ENCODE measurements around the gene CDC25C. TPM values are rescaled to one million over a fixed set of nuclear protein-coding genes. Genes with fewer than 3 reads are reported as not detected.
A peak's percentile ranks its signal among the peaks of the same experiment; 100 is the strongest.

Gene CDC25C
- total RNA-seq, 1 experiment from 2014 or later: 18.8 TPM

- peak; percentile 35 for ATAC-seq
- POLR2A ChIA-PET: interaction anchor here (0.5 to 4.9 kb wide), 13 partner anchors 15 to 190 kb away, joined by 3 to 61 read pairs (median 5); partner anchors contain the start of genes BRD8, CDC23, CDC25C and EGR1
- Mint-ChIP-seq H3K4me1 (peaks cover 23% of the 10 kb centered on the region), H3K9me3 (peaks cover 10% of the 10 kb centered on the region), H3K27me3 (ENCODE audit: low read depth) (no peaks in the 10 kb centered on the region), H3K4me3 (peak overlapping the region; percentile 92), H3K36me3 (peaks cover 12% of the 10 kb centered on the region), H3K27ac (peak overlapping the region; percentile 94)
- peak; percentile 67 for DNase-seq (ENCODE audit: low spot score)
- CTCF ChIA-PET: interaction anchor here (0.6 to 5.1 kb wide), 67 partner anchors 8 to 1378 kb away, joined by 3 to 187 read pairs (median 4); partner anchors contain the start of genes BRD8, CDC23, CDC25C and CXXC5
- TF ChIP-seq JUN (CRISPR knock-in tag; IDR thresholded peaks at IDR 0.05): peak; percentile 80; the same call in 1 of the 2 replicates
- TF ChIP-seq GABPB1 (CRISPR knock-in tag; IDR thresholded peaks at IDR 0.05): no peak; the same call in 1 of the 2 replicates
- TF ChIP-seq FOXP4 (CRISPR knock-in tag; IDR thresholded peaks at IDR 0.05): peak; percentile 31
- TF ChIP-seq MAX (CRISPR knock-in tag; IDR thresholded peaks at IDR 0.05): 0 out of 2 replicates have a peak, but pooled peaks have one; percentile 54
- no peak for TF ChIP-seq USF2 (CRISPR knock-in tag; IDR thresholded peaks at IDR 0.05)
- TF ChIP-seq ERG (CRISPR knock-in tag; IDR thresholded peaks at IDR 0.05): no peak
- TF ChIP-seq HMGXB4 (CRISPR knock-in tag; IDR thresholded peaks at IDR 0.05): peak; percentile 20; the same call in 1 of the 2 replicates
- TF ChIP-seq E2F5 (CRISPR knock-in tag; IDR thresholded peaks at IDR 0.05): 0 out of 2 replicates have a peak, but pooled peaks have one; percentile 30
- 0 out of 2 replicates have a peak, but pooled peaks have one; percentile 55 for TF ChIP-seq MYBL2 (CRISPR knock-in tag; IDR thresholded peaks at IDR 0.05)
- TF ChIP-seq ZNF138 (CRISPR knock-in tag; conservative IDR thresholded peaks at IDR 0.05): no peak
- no peak for TF ChIP-seq E2F1 (CRISPR knock-in tag; IDR thresholded peaks at IDR 0.05)
- TF ChIP-seq TEAD1 (CRISPR knock-in tag; IDR thresholded peaks at IDR 0.05): peak; percentile 51; the same call in 1 of the 2 replicates
- 0 out of 2 replicates have a peak, but pooled peaks have one; percentile 14 for TF ChIP-seq SMAD4 (CRISPR knock-in tag; IDR thresholded peaks at IDR 0.05)
- no peak for TF ChIP-seq NR3C1 (CRISPR knock-in tag; conservative IDR thresholded peaks at IDR 0.05; ENCODE audit: low read depth)
- TF ChIP-seq SP1 (CRISPR knock-in tag; conservative IDR thresholded peaks at IDR 0.05): peak; percentile 33; the same call in 1 of the 2 replicates
- TF ChIP-seq ATF3 (CRISPR knock-in tag; conservative IDR thresholded peaks at IDR 0.05): no peak
- TF ChIP-seq ZNF512 (CRISPR knock-in tag; IDR thresholded peaks at IDR 0.05; ENCODE audit: borderline replicate concordance): no peak
- TF ChIP-seq FOXK1 (CRISPR knock-in tag; IDR thresholded peaks at IDR 0.05): 0 out of 2 replicates have a peak, but pooled peaks have one; percentile 17
- no peak for TF ChIP-seq NR2C2 (CRISPR knock-in tag; IDR thresholded peaks at IDR 0.05)
- no peak for TF ChIP-seq GRHL2 (CRISPR knock-in tag; IDR thresholded peaks at IDR 0.05; ENCODE audit: insufficient replicate concordance, severe bottlenecking)
These were observed 21.3 kb upstream of the CDC25C start for GRCh38 chr5:138352722-138353559.

All from WTC11 (cell line).